PFSK-1 (cell line): Measurements from ENCODE around the gene RASL10B.

Experiments
- FOXP2 ChIP-seq: optimal IDR thresholded peaks from 2 replicates; pipeline ENCODE3; 2011; ENCODE audit warnings: borderline replicate concordance, control low read depth, inconsistent platforms; ENCODE audit not compliant: insufficient read depth; ENCODE audit errors: extremely low read length, extremely low read depth
- POLR2AphosphoS5 ChIP-seq: IDR thresholded peaks from 2 replicates; pipeline ENCODE4 v1.6.1; 2012; ENCODE audit warnings: low read depth, mild to moderate bottlenecking, control low read depth, low read length, moderate library complexity
- REST ChIP-seq, 2 experiments: IDR thresholded peaks; 2 replicates each; pipeline versions ENCODE4 v1.6.1 to v1.8.0; 2011 to 2012; ENCODE audit warnings: low read depth in 2 of 2, low read length in 2 of 2, control low read depth in 1 of 2, inconsistent platforms in 1 of 2, mild to moderate bottlenecking in 1 of 2, moderate library complexity in 1 of 2; ENCODE audit not compliant: insufficient read depth in 1 of 2
- SIN3A ChIP-seq: IDR thresholded peaks from 2 replicates; pipeline ENCODE4 v1.6.1; 2012; ENCODE audit warnings: mild to moderate bottlenecking, low read length, moderate library complexity, borderline replicate concordance; ENCODE audit not compliant: insufficient read depth
- TAF1 ChIP-seq: IDR thresholded peaks from 2 replicates; pipeline ENCODE4 v1.6.1; 2012; ENCODE audit warnings: low read length, control low read depth, borderline replicate concordance; ENCODE audit not compliant: insufficient read depth

The RASL10B gene

GRCh38 chr17:35761601-35762000 lies 30.2 kb downstream of the RASL10B start:
- TF ChIP-seq POLR2AphosphoS5 (no peak), SIN3A (no peak), TAF1 (no peak), REST (IDR thresholded peaks at IDR 0.05; ENCODE audit: insufficient read depth in 1 of 2, low read depth in 2 of 2, low read length in 2 of 2) (no peak), FOXP2 (no peak)

- TF ChIP-seq SIN3A (0 out of 2 replicates have a peak, but pooled peaks have one; percentile 6), POLR2AphosphoS5 (no peak)
Measured at GRCh38 chr17:35763767-35764122, 32.3 kb downstream of the RASL10B start.

GRCh38 chr17:35764123-35764991 lies 32.9 kb downstream of the RASL10B start:
- TF ChIP-seq FOXP2 (peak; percentile 77), POLR2AphosphoS5 (peak; percentile 39; the same call in 1 of the 2 replicates), REST (IDR thresholded peaks at IDR 0.05; ENCODE audit: insufficient read depth in 1 of 2, low read depth in 2 of 2, low read length in 2 of 2) (peak; percentile 21 to 49; a peak in 1 of 4 replicates), TAF1 (no peak), SIN3A (0 out of 2 replicates have a peak, but pooled peaks have one; percentile 5)

GRCh38 chr17:35765086-35765710 lies 33.8 kb downstream of the RASL10B start:
- no peak for TF ChIP-seq REST (IDR thresholded peaks at IDR 0.05; ENCODE audit: insufficient read depth in 1 of 2, low read depth in 2 of 2, low read length in 2 of 2)
- no peak for TF ChIP-seq TAF1

GRCh38 chr17:35765756-35766488 lies 34.5 kb downstream of the RASL10B start:
- TF ChIP-seq POLR2AphosphoS5 (no peak), REST (IDR thresholded peaks at IDR 0.05; ENCODE audit: insufficient read depth in 1 of 2, low read depth in 2 of 2, low read length in 2 of 2) (no peak), FOXP2 (no peak), TAF1 (no peak), SIN3A (no peak)
